GM19239 (cell line): ENCODE measurements around the gene NUP210.

Experiments used
- DNase-seq: peaks from one replicate; pipeline ENCODE4 v3.0.0; 2011; ENCODE audit warnings: low spot score; ENCODE audit not compliant: insufficient read length
- FAIRE-seq: peaks from 2 replicates; lab custom pipeline; 2011; peaks lifted over from hg19 to GRCh38; lab: Jason Lieb, UNC

The NUP210 gene

DNA sequence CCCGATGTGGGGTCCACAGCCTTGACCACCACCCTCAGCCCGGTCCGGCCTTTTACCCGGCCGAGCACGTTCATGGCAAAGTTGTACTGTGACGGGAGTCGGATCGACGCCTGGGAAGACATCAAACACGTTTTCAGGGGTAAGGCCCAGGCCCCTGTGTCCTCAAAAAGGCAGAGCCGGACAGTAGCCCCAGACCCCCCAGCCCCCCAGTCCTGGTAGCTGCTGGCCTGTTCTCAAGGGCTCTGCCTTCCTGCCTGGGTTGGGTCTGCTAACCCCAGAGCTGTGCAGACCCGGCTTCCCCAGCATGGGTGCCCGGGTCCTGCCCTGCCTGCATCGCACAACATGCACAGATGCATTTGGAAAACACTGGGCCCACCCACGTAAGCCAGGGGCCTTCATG lies 84.6 kb downstream of the NUP210 start:
- DNase-seq, result no peak
- FAIRE-seq, result no peak

DNA sequence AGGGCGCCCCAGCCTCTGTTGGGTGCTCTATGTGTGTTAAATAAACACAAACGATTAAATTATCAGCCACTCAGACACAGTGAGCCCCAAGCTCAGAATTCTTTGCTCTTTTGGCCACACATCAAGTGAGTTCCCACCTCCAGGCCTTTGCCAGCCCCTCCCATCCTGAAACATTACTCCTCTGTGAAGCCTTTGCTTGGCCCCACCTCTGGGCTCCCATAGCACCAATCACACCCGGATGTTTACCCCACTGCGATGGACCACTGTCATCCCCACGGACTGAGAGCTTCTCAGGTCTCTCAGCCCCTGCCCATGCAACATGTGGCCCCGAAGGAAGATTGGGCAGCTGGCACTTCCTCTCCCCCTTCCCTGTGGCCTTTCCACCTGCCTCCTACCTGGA lies 85.1 kb downstream of the NUP210 start:
- no peak for FAIRE-seq
- DNase-seq, result no peak

DNA sequence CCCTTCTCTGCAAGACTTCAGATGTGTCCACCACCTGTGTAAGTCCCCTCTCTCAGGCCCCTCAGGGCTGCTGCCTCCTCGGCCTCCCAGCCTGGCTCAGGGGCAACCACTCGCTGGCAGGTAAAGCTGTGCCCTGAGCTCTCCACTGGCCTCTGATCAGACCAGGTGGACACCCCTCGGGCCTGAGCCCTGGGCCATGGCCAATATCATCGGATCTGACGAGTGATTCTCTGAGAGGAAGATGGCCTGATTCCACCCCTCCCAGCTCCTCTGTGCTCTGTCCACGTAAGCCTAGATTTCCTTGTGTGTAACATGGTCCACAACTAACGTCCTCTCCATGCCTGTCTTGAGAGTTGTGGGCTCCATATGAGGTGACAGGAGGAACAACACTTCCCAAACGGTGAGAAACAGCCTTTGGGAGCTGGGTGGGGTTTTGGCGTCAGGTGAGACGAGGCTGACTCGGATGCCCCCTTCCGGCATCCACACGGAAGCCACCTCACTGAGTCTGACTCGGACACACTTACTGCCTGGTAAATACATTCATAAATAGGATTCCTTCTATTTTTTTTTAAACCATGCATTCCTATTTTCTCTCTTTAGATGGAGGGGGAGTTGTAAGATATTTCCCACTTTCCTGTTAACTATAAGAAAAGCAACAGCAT lies 86.8 kb downstream of the NUP210 start:
- DNase-seq (no peak), FAIRE-seq (peak; percentile 35)

DNA sequence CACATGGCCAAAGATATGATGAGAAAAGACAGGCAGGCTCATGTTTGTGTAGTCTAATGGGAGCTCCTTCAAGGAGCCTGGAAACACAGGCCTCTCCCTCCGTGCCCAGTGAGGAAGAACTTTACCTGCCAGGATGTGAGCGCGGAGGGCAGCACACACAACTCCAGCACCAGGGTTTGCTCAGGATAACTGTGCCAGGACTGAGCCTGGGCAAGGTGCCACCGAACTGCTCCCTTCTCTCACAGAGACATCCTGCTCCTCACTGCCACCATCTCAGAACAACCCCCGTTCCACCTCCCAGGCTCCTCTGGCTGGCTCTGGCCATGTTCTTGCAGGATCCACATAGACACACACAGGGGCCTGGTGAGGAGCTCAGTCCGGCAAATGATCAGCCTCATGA lies 87.4 kb downstream of the NUP210 start:
- no peak for FAIRE-seq

DNA sequence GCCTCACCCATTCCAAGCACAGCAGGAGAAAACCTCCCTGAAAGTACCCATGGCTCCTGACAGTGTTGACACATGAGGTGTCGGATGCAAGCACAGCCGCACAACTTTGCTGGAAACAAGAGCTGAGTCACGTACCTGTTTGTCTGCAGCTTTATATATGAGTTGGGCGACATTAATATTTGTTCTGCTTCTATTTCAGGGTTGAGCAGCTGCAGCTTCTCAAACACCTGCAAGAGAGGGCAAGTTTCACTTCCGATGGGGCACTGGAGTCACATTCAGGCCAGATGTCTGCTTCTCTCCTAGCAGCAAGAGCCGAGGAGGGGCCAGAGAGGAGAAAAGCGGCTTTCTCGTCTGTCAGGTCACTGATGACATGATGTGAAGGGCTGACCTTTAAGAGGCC lies 88.0 kb downstream of the NUP210 start:
- FAIRE-seq, result peak; percentile 99
- peak; percentile 89 for DNase-seq

More for the DNA sequence above, 87.4 kb downstream of the NUP210 start:
- DNase-seq, result no peak

DNA sequence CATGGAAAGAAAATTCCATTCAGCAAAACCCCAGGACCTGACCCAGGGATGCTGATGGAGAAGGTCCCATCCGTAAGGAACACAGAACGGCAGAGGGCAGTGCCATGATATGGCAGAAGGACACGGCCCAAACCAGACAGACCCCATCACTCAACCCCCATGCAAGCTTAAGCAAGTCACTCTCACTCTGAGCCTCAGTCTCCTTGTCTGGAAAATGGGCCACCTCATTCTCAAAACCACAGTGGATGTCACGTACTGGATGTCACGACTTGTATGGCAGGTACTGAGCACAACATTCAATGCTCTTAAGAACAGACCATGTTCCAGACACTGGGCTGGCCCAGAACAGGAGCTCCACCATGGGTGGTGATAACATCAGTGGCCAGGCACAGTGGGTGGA lies 90.4 kb downstream of the NUP210 start:
- DNase-seq (no peak), FAIRE-seq (no peak)

DNA sequence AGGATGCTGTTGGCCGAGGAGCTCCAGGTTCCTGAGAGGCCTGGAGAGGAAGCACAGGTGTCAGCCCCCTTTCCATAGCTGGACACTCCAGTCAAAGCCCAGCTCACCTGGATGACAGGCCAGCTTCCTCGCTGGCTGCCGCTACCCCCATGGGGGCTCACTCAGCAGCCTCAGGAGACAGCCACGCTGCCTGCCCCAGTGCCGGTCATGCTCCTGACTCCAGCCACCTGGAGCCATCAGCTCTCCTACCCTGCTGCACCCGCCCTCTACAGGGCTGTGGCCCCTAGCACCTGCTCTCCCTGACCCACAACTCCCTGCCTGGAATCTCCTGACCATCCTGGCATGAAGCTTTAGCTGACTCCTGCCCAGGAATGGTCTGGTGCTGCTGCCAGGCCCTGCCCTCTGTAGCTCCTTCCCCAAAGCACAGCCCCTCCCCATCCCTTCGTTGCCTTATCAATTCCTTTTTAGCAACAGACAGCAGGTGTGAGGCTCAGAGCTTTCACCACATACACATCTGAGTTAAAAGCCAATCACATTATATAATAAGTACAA lies 94.2 kb downstream of the NUP210 start:
- DNase-seq (no peak), FAIRE-seq (no peak)

DNA sequence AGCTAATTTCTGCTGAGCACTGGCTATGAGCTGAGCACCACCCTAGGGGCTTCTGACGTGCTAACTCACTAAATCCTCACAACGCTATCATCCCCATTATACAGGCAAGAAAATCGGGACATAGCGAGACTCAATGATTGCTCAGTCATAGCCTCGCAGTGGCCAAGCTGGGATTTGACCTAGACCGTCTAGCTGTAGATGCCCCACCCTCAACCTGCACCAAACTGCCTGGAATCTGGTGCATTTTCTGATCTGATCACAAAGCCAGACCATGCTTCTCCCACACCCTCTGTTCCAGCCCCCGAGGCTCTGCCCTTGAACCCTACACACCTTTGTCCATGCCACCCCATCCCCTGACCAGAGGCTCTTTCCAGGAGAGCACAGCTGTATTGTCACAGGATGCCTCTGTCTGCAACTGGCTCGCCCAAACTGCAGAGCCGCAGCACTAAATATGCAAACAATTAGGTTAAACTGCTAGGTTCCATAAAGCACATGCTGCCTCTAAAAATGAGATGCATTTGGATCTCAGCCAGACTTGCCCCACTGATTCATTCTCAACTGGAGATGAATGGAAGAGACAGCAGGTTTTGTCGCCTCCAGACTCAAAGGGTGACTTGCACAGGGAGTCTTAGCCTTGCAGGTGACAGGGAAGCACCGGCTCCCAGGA lies 95.2 kb downstream of the NUP210 start:
- no peak for FAIRE-seq
- no peak for DNase-seq

DNA sequence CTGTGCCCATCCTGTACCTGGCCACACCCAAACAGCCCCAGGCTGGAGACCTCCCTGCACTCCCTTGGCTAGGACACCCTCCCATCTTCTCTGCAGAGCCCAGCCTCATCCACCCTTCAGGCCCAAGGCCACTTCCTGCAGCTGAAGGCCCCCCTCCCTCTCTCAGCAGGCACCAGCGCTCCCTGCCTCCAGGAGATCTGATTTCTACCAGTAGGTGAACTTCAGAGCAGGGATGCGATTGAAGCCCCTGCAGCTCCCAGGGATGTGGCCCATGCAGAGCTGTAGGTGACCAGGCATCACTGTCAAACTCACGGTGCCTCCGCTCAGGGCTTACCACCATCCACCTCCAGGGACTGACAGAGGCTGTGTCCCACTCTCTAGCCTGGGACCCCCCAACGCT lies 96.3 kb downstream of the NUP210 start:
- no peak for FAIRE-seq
- no peak for DNase-seq

DNA sequence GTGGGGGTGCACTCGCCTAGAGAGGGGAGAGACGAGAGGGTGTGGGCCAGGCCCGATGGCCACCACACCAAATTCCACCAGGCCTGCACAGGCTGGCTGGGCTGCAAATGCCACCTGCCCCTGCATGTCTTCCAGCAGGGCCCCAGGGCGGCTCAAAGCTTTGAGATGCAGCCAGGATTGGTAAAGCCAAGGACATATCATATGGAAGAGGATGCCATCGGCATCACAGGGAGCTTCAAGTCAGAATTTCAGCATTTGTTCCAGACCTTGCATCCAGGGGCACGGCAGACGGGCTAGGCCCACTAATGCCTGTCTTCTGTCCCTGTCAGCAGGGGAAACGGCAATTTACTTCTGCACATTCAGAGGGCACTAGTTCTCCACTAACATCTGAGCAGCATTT lies 97.8 kb downstream of the NUP210 start:
- DNase-seq (no peak), FAIRE-seq (no peak)

DNA sequence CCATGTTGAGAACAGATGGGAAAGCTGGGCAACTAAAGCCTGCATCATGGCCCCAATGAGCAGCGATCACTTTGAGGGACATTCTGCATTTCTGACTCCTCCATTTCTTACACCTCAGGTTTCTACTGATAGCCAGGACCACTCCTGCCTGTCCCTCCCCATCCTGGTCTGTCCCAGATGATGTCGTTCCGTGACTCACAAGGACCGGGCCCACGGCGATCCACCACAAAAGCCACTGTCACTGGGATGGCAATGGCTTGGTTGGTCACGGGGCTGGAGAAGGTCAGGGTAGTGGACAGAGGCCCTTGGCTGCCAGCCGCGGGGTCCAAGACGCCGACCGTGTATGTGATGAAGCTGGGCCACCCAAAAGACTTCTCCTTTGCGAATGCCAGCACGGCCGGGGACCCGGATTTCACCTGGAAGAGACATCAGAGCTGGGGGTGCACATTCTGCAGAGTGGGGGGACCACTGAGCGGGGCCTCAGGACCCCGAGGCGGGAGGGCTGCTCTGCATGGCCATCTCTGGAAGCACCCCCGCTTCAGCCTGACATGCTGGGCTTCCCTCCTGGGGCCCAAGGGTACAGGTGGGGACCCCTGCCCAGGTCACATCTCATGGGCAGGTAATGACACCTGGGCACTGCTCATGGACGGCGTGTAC lies 100.4 kb downstream of the NUP210 start:
- DNase-seq (no peak), FAIRE-seq (no peak)

DNA sequence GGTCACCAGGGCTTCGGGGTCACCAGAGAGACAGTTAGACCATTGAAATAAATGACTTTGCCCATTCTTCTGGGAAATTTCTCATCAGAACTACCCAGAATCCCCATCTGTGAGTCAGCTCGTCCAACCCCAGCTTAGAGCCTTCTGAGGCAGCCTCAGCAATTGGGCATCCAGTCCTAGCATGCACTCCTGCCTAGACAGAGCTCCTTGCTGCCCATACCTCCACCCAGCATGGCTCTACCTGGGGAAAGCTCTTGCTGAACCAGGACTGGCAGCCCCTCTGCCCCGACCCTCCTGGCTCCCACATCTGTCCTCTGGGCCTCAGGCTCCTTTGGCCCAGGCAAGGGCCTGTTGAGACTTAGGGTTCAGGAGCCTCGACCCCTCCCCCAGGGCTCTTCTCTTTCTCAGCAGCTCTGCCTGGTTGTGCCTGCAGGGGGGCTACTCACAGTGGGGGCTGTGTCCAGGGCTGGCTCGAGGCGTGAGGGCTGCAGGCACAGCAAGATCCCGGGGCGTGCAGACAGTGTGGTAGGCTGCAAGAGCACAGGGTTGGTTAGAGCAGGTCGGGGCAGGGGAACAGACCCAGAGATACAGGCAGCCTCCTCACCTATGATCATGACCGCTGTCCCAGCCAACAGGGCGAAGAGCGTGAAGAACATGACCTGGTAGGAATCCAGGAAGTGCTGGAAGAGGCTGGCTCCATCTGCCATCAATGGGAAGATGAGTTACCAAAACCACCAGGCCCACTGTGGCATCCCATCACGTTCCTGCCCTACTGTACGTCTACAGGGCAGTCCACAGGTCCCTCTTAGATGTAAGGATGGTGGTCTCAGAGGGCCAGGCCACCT lies 101.3 kb downstream of the NUP210 start:
- no peak for FAIRE-seq
- DNase-seq, result no peak

DNA sequence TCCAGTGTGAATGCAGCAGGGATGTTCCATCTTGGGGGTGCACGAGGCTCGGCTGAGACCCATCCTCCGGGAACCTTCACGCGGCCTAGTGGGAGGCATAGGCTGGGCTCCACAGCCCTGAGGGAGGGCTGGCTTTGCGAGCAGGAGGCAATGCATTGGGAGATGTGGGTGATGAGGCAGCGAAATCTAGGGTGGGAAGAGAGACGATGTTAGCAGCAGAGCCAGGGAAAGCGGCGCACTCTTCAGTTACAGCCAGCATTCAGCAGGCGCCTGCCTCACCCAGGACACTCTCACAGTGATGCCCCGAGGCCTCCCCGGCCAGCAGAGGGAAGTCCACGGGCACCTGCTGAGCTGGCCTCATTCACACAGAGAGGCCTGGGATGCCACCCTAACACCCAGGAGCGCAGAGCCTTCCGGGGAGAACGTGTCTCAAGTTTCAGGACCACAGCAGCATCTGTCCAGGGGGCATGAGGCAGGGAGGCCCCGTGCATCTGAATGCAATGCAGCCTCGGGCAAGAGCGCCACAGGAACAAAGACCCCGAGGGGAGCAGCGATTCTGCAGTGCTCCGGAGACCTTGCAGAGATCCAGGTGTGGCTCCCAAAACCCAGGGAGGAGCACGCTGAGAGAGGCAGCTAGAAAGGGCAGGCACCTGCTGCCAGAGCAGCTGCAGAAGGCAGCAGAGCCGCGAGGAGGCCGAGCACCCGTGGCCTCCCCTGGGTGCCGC lies 102.4 kb downstream of the NUP210 start:
- DNase-seq (no peak), FAIRE-seq (no peak)

DNA sequence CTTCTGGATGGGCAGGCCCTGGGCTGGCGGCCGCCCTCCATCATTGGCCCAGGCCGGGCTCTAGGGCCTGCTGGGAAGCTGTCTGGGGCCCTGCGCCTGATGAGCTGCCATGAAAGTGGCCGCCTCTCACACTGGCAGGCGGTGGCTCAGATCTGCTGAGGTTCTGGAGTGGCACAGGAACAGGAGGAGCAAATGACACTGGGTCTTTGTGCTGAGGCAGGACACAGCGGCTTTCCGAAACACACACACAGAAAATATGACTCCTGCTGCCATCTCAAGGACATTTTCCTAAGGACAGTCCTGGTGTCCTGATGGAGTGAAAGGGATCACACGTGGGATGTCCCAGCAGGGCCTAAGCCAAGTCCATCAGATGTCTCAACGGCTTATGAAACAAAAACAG lies 103.5 kb downstream of the NUP210 start:
- FAIRE-seq (no peak), DNase-seq (no peak)

DNA sequence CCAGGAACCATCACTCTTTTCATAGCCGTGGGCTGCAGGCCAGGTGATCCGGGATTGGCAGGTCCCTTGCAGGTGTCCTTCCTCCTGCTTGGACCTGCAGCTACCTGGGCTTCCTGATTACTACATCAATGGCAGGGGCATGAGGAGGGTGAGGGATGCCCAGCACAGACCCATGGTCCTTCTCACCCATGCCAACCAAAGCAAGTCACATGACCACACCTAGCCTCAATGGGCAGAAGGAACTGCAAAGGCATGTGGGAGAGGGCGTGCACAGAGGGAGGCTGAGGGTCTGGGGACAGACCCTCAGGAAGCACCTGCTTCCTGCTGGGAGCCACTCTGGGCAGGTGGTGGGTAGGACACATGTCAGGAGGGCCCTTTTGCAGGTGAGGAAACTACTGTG lies 105.2 kb downstream of the NUP210 start:
- no peak for DNase-seq
- no peak for FAIRE-seq

DNA sequence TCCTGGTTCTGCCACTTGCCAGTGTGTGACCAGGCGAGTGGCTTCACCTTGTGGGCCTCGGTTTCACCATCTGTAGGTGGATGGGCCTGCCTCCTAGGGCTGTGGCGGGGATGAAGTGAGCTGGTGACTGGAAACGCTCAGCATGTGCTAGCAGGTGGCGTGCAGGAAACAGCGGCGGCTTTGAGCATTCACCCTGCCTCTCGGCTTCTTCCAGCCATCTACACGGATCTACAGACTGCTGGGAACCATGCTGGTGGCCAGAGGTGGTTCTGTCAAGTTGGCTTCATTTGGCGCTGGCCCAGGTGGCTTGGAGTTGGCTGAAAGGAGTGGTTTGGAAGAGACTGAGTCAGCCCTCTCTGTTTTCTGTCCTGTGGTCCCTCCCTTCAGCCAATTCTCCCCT lies 106.3 kb downstream of the NUP210 start:
- FAIRE-seq (no peak), DNase-seq (no peak)

DNA sequence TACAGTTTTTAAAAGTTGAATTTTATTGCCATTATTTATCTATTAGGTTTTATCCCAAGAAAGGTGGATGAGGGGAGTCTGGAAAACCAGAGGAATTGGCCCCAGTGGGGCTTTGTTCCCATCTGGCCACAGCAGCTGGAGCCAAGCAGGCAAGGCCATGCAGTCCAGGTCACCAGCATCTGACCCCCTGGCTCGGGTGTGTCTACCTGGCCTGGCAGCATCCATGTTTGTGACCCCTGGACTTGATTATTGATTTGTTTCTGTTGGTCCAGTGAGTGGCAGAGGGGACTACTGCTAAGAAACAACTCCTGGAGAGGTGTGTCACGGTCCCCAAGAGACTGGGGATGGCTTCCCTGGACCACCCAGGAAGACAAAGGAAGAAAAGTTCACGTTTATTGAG lies 111.1 kb downstream of the NUP210 start:
- no peak for FAIRE-seq
- DNase-seq, result no peak

DNA sequence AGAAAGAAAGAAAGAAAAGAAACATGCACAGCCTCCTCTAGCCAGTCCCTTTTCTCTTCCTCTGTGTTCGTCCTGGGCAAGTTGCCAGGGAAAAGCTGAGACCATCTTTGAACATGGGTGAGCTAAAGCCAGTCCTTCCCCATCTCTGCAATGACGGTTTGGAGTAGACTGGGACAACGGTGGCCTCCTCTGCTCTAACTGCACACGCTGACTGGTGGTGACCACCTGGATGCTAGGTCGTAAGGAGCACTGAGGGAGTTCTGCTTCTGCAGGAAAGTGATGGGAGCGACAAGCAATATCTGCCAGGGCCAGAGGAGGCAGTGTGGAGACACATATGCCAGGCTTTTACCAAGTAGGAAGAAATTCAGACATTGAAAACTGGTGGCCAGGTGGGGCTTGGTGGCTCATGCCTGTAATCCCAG lies 111.7 kb downstream of the NUP210 start:
- FAIRE-seq (peak; percentile 87), DNase-seq (peak; percentile 56)

DNA sequence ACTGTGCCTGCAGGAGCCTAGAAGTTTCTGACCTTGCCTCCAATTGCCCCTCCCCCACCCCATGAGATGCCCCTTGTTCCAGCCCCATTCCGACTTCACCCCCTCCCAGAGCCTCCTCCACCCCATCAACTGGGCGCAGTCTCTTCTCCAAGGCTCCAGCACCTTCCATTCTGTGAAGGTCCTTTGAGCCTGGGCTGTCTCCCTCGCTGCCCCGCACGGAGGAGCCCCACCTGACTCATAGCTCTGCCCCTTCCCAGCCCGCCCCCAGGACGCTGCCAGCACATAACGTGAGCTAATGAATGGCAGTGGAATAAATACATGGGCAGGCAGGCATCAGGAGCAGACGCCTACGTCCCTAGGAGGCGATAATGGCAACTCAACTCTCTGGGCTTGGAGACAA lies 113.1 kb downstream of the NUP210 start:
- FAIRE-seq, result no peak
- no peak for DNase-seq

DNA sequence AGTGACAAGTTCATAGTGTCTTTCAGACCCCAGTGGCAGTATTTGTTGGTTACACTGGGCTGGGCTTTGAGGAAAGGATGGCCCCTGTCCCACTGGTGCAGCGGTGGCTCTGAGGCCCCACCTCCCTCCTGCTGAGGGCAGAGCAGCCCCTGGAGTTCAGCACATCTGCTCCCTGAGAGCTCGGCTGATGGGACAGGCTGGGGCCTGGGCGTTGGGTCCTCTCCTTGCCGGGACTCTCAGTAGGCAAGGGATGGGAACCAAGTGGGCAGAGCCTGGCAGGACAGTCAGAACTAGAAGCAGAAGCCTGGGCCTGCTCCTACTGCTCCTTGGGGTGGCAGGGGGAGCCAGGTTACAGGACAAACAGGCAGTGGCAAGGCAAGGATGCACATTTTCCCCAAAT lies 114.5 kb downstream of the NUP210 start:
- no peak for DNase-seq
- no peak for FAIRE-seq
